SK-N-SH (cell line): ENCODE data around the gene TSPAN16. TPM values are rescaled to one million over a fixed set of nuclear protein-coding genes. Genes with fewer than 3 reads are reported as not detected.

ENCODE experiments used
- CTCF ChIA-PET: fragments of 300-600, 350-600 bp; formaldehyde crosslinking; extraction: SDS; loops from one replicate; lab custom pipeline; 2021; lab: Yijun Ruan, JAX
- POLR2A ChIA-PET: fragments of 350-600 bp; sonication (Branson Sonifier 250); formaldehyde crosslinking; extraction: SDS; loops from one replicate; lab custom pipeline; 2020; ENCODE audit warnings: antibody characterized with exemption, inconsistent platforms; lab: Yijun Ruan, JAX
- DNase-seq: peaks from one replicate; pipeline ENCODE4 v3.0.0; 2012
- H2AFZ ChIP-seq: fragments of 200-600 bp; sonication (generic); 2 replicates; pipeline ENCODE4 v1.8.1; 2016; ENCODE audit warnings: antibody characterized with exemption, mild to moderate bottlenecking, low read depth
- H3F3A ChIP-seq: fragments of 200-600 bp; sonication (generic); replicated peaks from 2 replicates; pipeline ENCODE3; 2016; ENCODE audit warnings: antibody characterized with exemption, mild to moderate bottlenecking; ENCODE audit not compliant: insufficient read depth
- H3K27ac ChIP-seq, 2 experiments: fragments of 200-500 bp in 1 of 2; fragments of 200-600 bp in 1 of 2; sonication (Bioruptor generic) in 1 of 2; sonication (generic), shearing (Covaris generic) in 1 of 2; 2 replicates each; pipeline versions ENCODE4 v1.5.1 to v1.6.1; 2014 to 2016; ENCODE audit warnings: low read depth in 2 of 2, inconsistent platforms in 1 of 2, low read length in 1 of 2, mild to moderate bottlenecking in 1 of 2, mixed read lengths in 1 of 2
- H3K27me3 ChIP-seq: fragments of 200-600 bp; sonication (generic), shearing (Covaris generic); 2 replicates; pipeline ENCODE4 v1.6.1; 2016; ENCODE audit warnings: mixed run types; ENCODE audit not compliant: insufficient read depth
- H3K36me3 ChIP-seq, 2 experiments: fragments of 200-500 bp in 1 of 2; fragments of 200-600 bp in 1 of 2; sonication (Bioruptor generic) in 1 of 2; sonication (generic) in 1 of 2; replicated peaks in 1 of 2; 2 replicates each; pipeline versions ENCODE3 to v1.5.1; 2014 to 2016; ENCODE audit warnings: low read length in 1 of 2, mild to moderate bottlenecking in 1 of 2; ENCODE audit not compliant: insufficient read depth in 2 of 2, control insufficient read depth in 1 of 2
- H3K4me1 ChIP-seq, 2 experiments: fragments of 200-500 bp in 1 of 2; fragments of 200-600 bp in 1 of 2; sonication (Bioruptor generic) in 1 of 2; sonication (generic), shearing (Covaris generic) in 1 of 2; 2 replicates each; pipeline versions ENCODE4 v1.5.1 to v1.6.1; 2014 to 2016; ENCODE audit warnings: low read depth in 1 of 2, low read length in 1 of 2, mixed run types in 1 of 2; ENCODE audit not compliant: insufficient read depth in 2 of 2, control insufficient read depth in 1 of 2
- H3K4me2 ChIP-seq: fragments of 200-600 bp; sonication (generic), shearing (Covaris generic); 2 replicates; pipeline ENCODE4 v1.6.1; 2017; ENCODE audit warnings: mixed run types
- H3K4me3 ChIP-seq, 2 experiments: fragments of 200-500 bp in 1 of 2; fragments of 200-600 bp in 1 of 2; sonication (Bioruptor generic) in 1 of 2; sonication (generic), shearing (Covaris generic) in 1 of 2; 2 replicates each; pipeline versions ENCODE4 v1.5.1 to v1.8.1; 2014 to 2016; ENCODE audit warnings: low read depth in 2 of 2, inconsistent platforms in 1 of 2, low read length in 1 of 2, mild to moderate bottlenecking in 1 of 2, mixed read lengths in 1 of 2, moderate library complexity in 1 of 2
- H3K79me2 ChIP-seq: fragments of 200-600 bp; sonication (generic); 2 replicates; pipeline ENCODE4 v1.8.1; 2017; ENCODE audit warnings: mild to moderate bottlenecking; ENCODE audit not compliant: insufficient read depth
- H3K9ac ChIP-seq: fragments of 200-600 bp; sonication (generic); 2 replicates; pipeline ENCODE4 v1.6.1; 2017; ENCODE audit warnings: mixed run types
- H3K9me2 ChIP-seq: fragments of 200-600 bp; sonication (generic); 2 replicates; pipeline ENCODE4 v1.6.1; 2017; ENCODE audit warnings: mixed run types
- H3K9me3 ChIP-seq: fragments of 200-600 bp; sonication (generic); 2 replicates; pipeline ENCODE4 v1.6.1; 2017; ENCODE audit warnings: mixed run types, mild to moderate bottlenecking, moderate library complexity
- H4K20me1 ChIP-seq: fragments of 200-600 bp; sonication (generic); 2 replicates; pipeline ENCODE4 v1.6.1; 2017; ENCODE audit warnings: mild to moderate bottlenecking, mixed run types; ENCODE audit not compliant: insufficient read depth
- EP300 ChIP-seq, 2 experiments: IDR thresholded peaks; 2 replicates each; pipeline versions ENCODE4 v1.4.0 to v1.6.1; 2012; ENCODE audit warnings: borderline replicate concordance in 1 of 2, low read depth in 1 of 2, low read length in 1 of 2
- EZH2phosphoT487 ChIP-seq: fragments of 200-600 bp; sonication (generic); IDR thresholded peaks from 2 replicates; pipeline ENCODE4 v1.6.1; 2017; ENCODE audit warnings: low read depth, mixed run types, mild to moderate bottlenecking, antibody characterized with exemption, moderate library complexity, borderline replicate concordance
- FOSL2 ChIP-seq: IDR thresholded peaks from 2 replicates; pipeline ENCODE4 v1.4.0; 2012; ENCODE audit warnings: low read depth, mild to moderate bottlenecking, moderate library complexity, borderline replicate concordance
- FOXJ3 ChIP-seq: sonication (generic); formaldehyde crosslinking; IDR thresholded peaks from 2 replicates; pipeline ENCODE4 v1.5.1; 2020; ENCODE audit warnings: mild to moderate bottlenecking, missing genetic modification reagents
- GABPA ChIP-seq: IDR thresholded peaks from 2 replicates; pipeline ENCODE4 v1.4.0; 2012; ENCODE audit warnings: low read depth, mild to moderate bottlenecking
- IRF3 ChIP-seq: fragments of 150-350 bp; IDR thresholded peaks from 2 replicates; pipeline ENCODE4 v1.6.1; 2016; ENCODE audit warnings: mild to moderate bottlenecking, low read depth, low read length
- MEF2A ChIP-seq: IDR thresholded peaks from 2 replicates; pipeline ENCODE4 v1.4.0; 2012; ENCODE audit warnings: low read depth, borderline replicate concordance
- MXI1 ChIP-seq: IDR thresholded peaks from 2 replicates; pipeline ENCODE4 v1.6.1; 2012; ENCODE audit warnings: mild to moderate bottlenecking, low read depth, low read length, improper control_type of control experiment
- NRF1 ChIP-seq: IDR thresholded peaks from 2 replicates; pipeline ENCODE4 v1.6.1; 2012; ENCODE audit warnings: low read depth, mild to moderate bottlenecking, low read length
- POLR2AphosphoS5 ChIP-seq: IDR thresholded peaks from 2 replicates; pipeline ENCODE4 v1.6.1; 2012; ENCODE audit warnings: low read depth, low read length
- RAD21 ChIP-seq: IDR thresholded peaks from 2 replicates; pipeline ENCODE4 v1.6.1; 2012; ENCODE audit warnings: mild to moderate bottlenecking, low read length
- RFX5 ChIP-seq: IDR thresholded peaks from 2 replicates; pipeline ENCODE4 v1.6.1; 2012; ENCODE audit warnings: mild to moderate bottlenecking, improper control_type of control experiment, low read length
- TCF12 ChIP-seq: IDR thresholded peaks from 2 replicates; pipeline ENCODE4 v1.4.0; 2012
- TEAD4 ChIP-seq: IDR thresholded peaks from 2 replicates; pipeline ENCODE4 v1.4.0; 2012; ENCODE audit warnings: mild to moderate bottlenecking, borderline replicate concordance; ENCODE audit not compliant: insufficient read depth
- USF2 ChIP-seq: fragments of 150-350 bp; IDR thresholded peaks from 2 replicates; pipeline ENCODE4 v1.6.1; 2017; ENCODE audit warnings: antibody characterized with exemption, low read length, low read depth, borderline replicate concordance
- YY1 ChIP-seq: IDR thresholded peaks from 2 replicates; pipeline ENCODE4 v1.4.0; 2012; ENCODE audit warnings: low read depth, mild to moderate bottlenecking
- WGBS: methylation state at CpG from one replicate; pipeline ENCODE4 v1.1.6; 2017; ENCODE audit warnings: low lambda C conversion rate; 5-methylcytosine and 5-hydroxymethylcytosine counted together
- polyA plus RNA-seq, 3 experiments: library from polyadenylated mRNA; depleted of rRNA; stranded (reverse); fragments of >200 nt; gene quantifications; 2 replicates each; pipeline ENCODE4 v1.2.3, GENCODE V29; 2012
- TF ChIP-seq, protein P1 (sequence below): IDR thresholded peaks from 2 replicates; pipeline ENCODE4 v1.6.1; 2012; ENCODE audit warnings: mild to moderate bottlenecking, low read depth, low read length, moderate library complexity
- TF ChIP-seq, protein P2 (sequence below): IDR thresholded peaks from 2 replicates; pipeline ENCODE4; 2012

Gene TSPAN16
- polyA plus RNA-seq, 1 of the 3 experiments (the other 2 are of a cell fraction) = not detected

- Histone ChIP-seq H2AFZ (no peak overlapping the region), H3K36me3 (no peaks in the 10 kb centered on the region), H3K27me3 (no peaks in the 10 kb centered on the region), H3K79me2 (no peaks in the 10 kb centered on the region), H3K4me1 (peaks cover 0 to 3% of the 10 kb centered on the region in 2 experiments; a peak in 1 of 4 replicates), H3F3A (peaks cover 3% of the 10 kb centered on the region), H3K27ac (no peak overlapping the region), H4K20me1 (no peaks in the 10 kb centered on the region), H3K9me2 (no peaks in the 10 kb centered on the region), H3K4me2 (no peak overlapping the region), H3K9ac (no peak overlapping the region), H3K9me3 (no peaks in the 10 kb centered on the region), H3K4me3 (no peak overlapping the region)
- CTCF ChIA-PET = interaction anchor here (1.2 to 5.1 kb wide), 3 partner anchors 84 to 149 kb away, joined by 4 to 66 read pairs (median 22); partner anchors contain the start of gene SWSAP1
- 78% methylated on average over 1 of the region's 1 CpG for WGBS
- TF ChIP-seq USF2 = no peak
- TF ChIP-seq FOSL2 = no peak
- TF ChIP-seq POLR2AphosphoS5 = no peak
- TF ChIP-seq EZH2phosphoT487 = no peak
- TF ChIP-seq MXI1 = no peak
- TF ChIP-seq, protein P1, sequence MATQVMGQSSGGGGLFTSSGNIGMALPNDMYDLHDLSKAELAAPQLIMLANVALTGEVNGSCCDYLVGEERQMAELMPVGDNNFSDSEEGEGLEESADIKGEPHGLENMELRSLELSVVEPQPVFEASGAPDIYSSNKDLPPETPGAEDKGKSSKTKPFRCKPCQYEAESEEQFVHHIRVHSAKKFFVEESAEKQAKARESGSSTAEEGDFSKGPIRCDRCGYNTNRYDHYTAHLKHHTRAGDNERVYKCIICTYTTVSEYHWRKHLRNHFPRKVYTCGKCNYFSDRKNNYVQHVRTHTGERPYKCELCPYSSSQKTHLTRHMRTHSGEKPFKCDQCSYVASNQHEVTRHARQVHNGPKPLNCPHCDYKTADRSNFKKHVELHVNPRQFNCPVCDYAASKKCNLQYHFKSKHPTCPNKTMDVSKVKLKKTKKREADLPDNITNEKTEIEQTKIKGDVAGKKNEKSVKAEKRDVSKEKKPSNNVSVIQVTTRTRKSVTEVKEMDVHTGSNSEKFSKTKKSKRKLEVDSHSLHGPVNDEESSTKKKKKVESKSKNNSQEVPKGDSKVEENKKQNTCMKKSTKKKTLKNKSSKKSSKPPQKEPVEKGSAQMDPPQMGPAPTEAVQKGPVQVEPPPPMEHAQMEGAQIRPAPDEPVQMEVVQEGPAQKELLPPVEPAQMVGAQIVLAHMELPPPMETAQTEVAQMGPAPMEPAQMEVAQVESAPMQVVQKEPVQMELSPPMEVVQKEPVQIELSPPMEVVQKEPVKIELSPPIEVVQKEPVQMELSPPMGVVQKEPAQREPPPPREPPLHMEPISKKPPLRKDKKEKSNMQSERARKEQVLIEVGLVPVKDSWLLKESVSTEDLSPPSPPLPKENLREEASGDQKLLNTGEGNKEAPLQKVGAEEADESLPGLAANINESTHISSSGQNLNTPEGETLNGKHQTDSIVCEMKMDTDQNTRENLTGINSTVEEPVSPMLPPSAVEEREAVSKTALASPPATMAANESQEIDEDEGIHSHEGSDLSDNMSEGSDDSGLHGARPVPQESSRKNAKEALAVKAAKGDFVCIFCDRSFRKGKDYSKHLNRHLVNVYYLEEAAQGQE = no peak
- TF ChIP-seq TCF12 = no peak
- TF ChIP-seq EP300 (IDR thresholded peaks at IDR 0.05; ENCODE audit: borderline replicate concordance in 1 of 2, low read depth in 1 of 2, low read length in 1 of 2) = no peak
- TF ChIP-seq GABPA = no peak
- TF ChIP-seq TEAD4 = no peak
- no peak for TF ChIP-seq IRF3
- TF ChIP-seq RFX5 = no peak
- TF ChIP-seq, protein P2, sequence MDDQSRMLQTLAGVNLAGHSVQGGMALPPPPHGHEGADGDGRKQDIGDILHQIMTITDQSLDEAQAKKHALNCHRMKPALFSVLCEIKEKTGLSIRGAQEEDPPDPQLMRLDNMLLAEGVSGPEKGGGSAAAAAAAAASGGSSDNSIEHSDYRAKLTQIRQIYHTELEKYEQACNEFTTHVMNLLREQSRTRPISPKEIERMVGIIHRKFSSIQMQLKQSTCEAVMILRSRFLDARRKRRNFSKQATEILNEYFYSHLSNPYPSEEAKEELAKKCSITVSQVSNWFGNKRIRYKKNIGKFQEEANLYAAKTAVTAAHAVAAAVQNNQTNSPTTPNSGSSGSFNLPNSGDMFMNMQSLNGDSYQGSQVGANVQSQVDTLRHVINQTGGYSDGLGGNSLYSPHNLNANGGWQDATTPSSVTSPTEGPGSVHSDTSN = no peak
- no peak for TF ChIP-seq MEF2A
- TF ChIP-seq FOXJ3 (CRISPR knock-in tag) = no peak
- TF ChIP-seq YY1 = no peak
- no peak for TF ChIP-seq NRF1
- TF ChIP-seq RAD21 = no peak
- DNase-seq = no peak
- POLR2A ChIA-PET = no interaction called here
Observed at GRCh38 chr19:11291991-11292390, 4.0 kb upstream of the TSPAN16 start.
